Effector CD4-positive, alpha-beta T cell (primary cell): ENCODE measurements around the gene PEA15.

Source experiments
- DNase-seq: peaks from one replicate; pipeline ENCODE4 v3.0.0-alpha.2; 2020

Gene PEA15

GRCh38 chr1:160244209-160244608, 39.0 kb downstream of the PEA15 start:
- no peak for DNase-seq

- DNase-seq, result no peak
Observed at GRCh38 chr1:160245434-160245833, 40.2 kb downstream of the PEA15 start.

- no peak for DNase-seq
Observed at GRCh38 chr1:160247053-160247452, 41.9 kb downstream of the PEA15 start.

- no peak for DNase-seq
Observed at GRCh38 chr1:160251011-160251410, 45.8 kb downstream of the PEA15 start.

- DNase-seq, result peak; percentile 55
Observed at GRCh38 chr1:160251687-160252526, 46.7 kb downstream of the PEA15 start.

GRCh38 chr1:160255781-160256300, 50.7 kb downstream of the PEA15 start:
- no peak for DNase-seq

- DNase-seq, result no peak
Observed at GRCh38 chr1:160256396-160257046, 51.3 kb downstream of the PEA15 start.

- no peak for DNase-seq
Observed at GRCh38 chr1:160257411-160258015, 52.3 kb downstream of the PEA15 start.

- DNase-seq, result no peak
Observed at GRCh38 chr1:160258177-160258798, 53.1 kb downstream of the PEA15 start.

GRCh38 chr1:160260406-160261382, 55.5 kb downstream of the PEA15 start:
- no peak for DNase-seq

- DNase-seq, result peak; percentile 72
Observed at GRCh38 chr1:160261556-160261892, 56.3 kb downstream of the PEA15 start.

GRCh38 chr1:160261893-160262794, 57.0 kb downstream of the PEA15 start, which contains the start of gene DCAF8:
TSS of gene DCAF8 (minus strand) at chr1:160262549. CDS start at chr1:160244008, 18,541 bp downstream.
- DNase-seq, result peak; percentile 97

- DNase-seq, result no peak
Observed at GRCh38 chr1:160264795-160265307, 59.7 kb downstream of the PEA15 start.
